HepG2 (cell line): ENCODE data around the gene CCDC61. TPM values are rescaled to one million over a fixed set of nuclear protein-coding genes. Genes with fewer than 3 reads are reported as not detected.

Experiments used
- ARNT ChIP-seq: fragments of 450-650 bp; IDR thresholded peaks from 2 replicates; pipeline ENCODE4 v1.6.1; 2017
- ATF5 ChIP-seq: sonication (generic); formaldehyde crosslinking; IDR thresholded peaks from 2 replicates; pipeline ENCODE4 v1.4.0; 2020; ENCODE audit warnings: mild to moderate bottlenecking, low read depth, missing genetic modification reagents
- CC2D1A ChIP-seq: sonication (generic); formaldehyde crosslinking; IDR thresholded peaks from 2 replicates; pipeline ENCODE4 v1.8.1; 2023; ENCODE audit warnings: mild to moderate bottlenecking, missing genetic modification reagents
- GABPA ChIP-seq, 2 experiments: IDR thresholded peaks; 2 replicates each; pipeline ENCODE4 v1.6.1; 2011 to 2016; ENCODE audit warnings: low read depth in 2 of 2, low read length in 1 of 2, missing biosample characterization in 1 of 2, missing genetic modification characterization in 1 of 2
- HNF1A ChIP-seq, 2 experiments: sonication (generic) in 1 of 2; formaldehyde crosslinking in 1 of 2; IDR thresholded peaks; 2 replicates each; pipeline versions ENCODE4 v1.4.0 to v1.6.1; 2016 to 2020; ENCODE audit warnings: borderline replicate concordance in 1 of 2, low read depth in 1 of 2, mild to moderate bottlenecking in 1 of 2, missing genetic modification reagents in 1 of 2
- IKZF5 ChIP-seq: IDR thresholded peaks from 2 replicates; pipeline ENCODE4 v1.6.1; 2018; ENCODE audit warnings: missing genetic modification reagents, mild to moderate bottlenecking, missing compliant biosample characterization
- KLF13 ChIP-seq: sonication (generic); formaldehyde crosslinking; IDR thresholded peaks from 2 replicates; pipeline ENCODE4 v1.4.0; 2020; ENCODE audit warnings: mild to moderate bottlenecking, missing genetic modification reagents
- KLF9 ChIP-seq: IDR thresholded peaks from 2 replicates; pipeline ENCODE4 v1.6.1; 2016; ENCODE audit warnings: low read depth
- MAFG ChIP-seq: sonication (generic); formaldehyde crosslinking; IDR thresholded peaks from 2 replicates; pipeline ENCODE4 v1.5.1; 2020; ENCODE audit warnings: mild to moderate bottlenecking, missing genetic modification reagents
- NCOA5 ChIP-seq: sonication (generic); formaldehyde crosslinking; IDR thresholded peaks from 2 replicates; pipeline ENCODE4 v1.4.0; 2020; ENCODE audit warnings: missing genetic modification reagents
- NPAS2 ChIP-seq: sonication (generic); formaldehyde crosslinking; IDR thresholded peaks from 2 replicates; pipeline ENCODE4 v1.8.0; 2022; ENCODE audit warnings: mild to moderate bottlenecking, missing genetic modification reagents, borderline replicate concordance
- RFX3 ChIP-seq: IDR thresholded peaks from 2 replicates; pipeline ENCODE4 v1.6.1; 2016; ENCODE audit warnings: missing biosample characterization, missing genetic modification reagents
- SMAD9 ChIP-seq: sonication (generic); formaldehyde crosslinking; IDR thresholded peaks from 2 replicates; pipeline ENCODE4 v1.5.1; 2020; ENCODE audit warnings: mild to moderate bottlenecking, missing genetic modification reagents
- SNAPC2 ChIP-seq: sonication (generic); formaldehyde crosslinking; IDR thresholded peaks from 2 replicates; pipeline ENCODE4 v1.8.1; 2022; ENCODE audit warnings: mild to moderate bottlenecking, missing genetic modification reagents
- SP5 ChIP-seq: IDR thresholded peaks from 2 replicates; pipeline ENCODE4 v1.6.1; 2016; ENCODE audit warnings: low read depth, borderline replicate concordance
- ZBTB20 ChIP-seq: sonication (generic); formaldehyde crosslinking; IDR thresholded peaks from 2 replicates; pipeline ENCODE4 v1.8.1; 2023; ENCODE audit warnings: missing genetic modification reagents, low read depth, mild to moderate bottlenecking, borderline replicate concordance
- ZFP82 ChIP-seq: sonication (generic); formaldehyde crosslinking; IDR thresholded peaks from 2 replicates; pipeline ENCODE4 v1.5.1; 2020; ENCODE audit warnings: mild to moderate bottlenecking, missing genetic modification reagents, borderline replicate concordance
- ZNF441 ChIP-seq: sonication (generic); formaldehyde crosslinking; IDR thresholded peaks from 2 replicates; pipeline ENCODE4 v1.7.0; 2021; ENCODE audit warnings: missing genetic modification reagents, borderline replicate concordance
- ZNF672 ChIP-seq: sonication (generic); formaldehyde crosslinking; IDR thresholded peaks from 2 replicates; pipeline ENCODE4 v1.8.1; 2022; ENCODE audit warnings: missing genetic modification reagents
- ZNF710 ChIP-seq: sonication (generic); formaldehyde crosslinking; IDR thresholded peaks from 2 replicates; pipeline ENCODE4 v1.5.0; 2020; ENCODE audit warnings: mild to moderate bottlenecking, missing genetic modification reagents, borderline replicate concordance
- polyA plus RNA-seq, 8 experiments: library from polyadenylated mRNA; depleted of rRNA in 3 of 8; stranded (reverse) in 7 of 8; unstranded in 1 of 8; fragments of >200 nt; fragmentation: Illumina TruSeq in 4 of 8; extraction: Trizol in 4 of 8; gene quantifications; 2 replicates each; pipeline versions ENCODE4 v1.2.1 to v1.2.3, GENCODE V29; 2011 to 2016; ENCODE audit warnings: low read depth in 4 of 8, missing spikeins in 1 of 8, mixed read lengths in 1 of 8; ENCODE audit not compliant: insufficient read depth in 1 of 8
- total RNA-seq, 5 experiments: library from RNA; depleted of rRNA; stranded (reverse); fragments of >200 nt; fragmentation: Illumina TruSeq; extraction: Trizol; gene quantifications; 2 replicates each; pipeline ENCODE4 v1.2.3, GENCODE V29; 2016; ENCODE audit warnings: low read depth in 1 of 5

Gene CCDC61
- total and polyA plus RNA-seq, 2 of the 13 experiments (the other 11 are each of a cell fraction or from before 2014, with no cell fraction given), result 4.2 to 4.9 TPM

GRCh38 chr19:45994998-45995714 lies at the start of gene CCDC61 (continued):
- TF ChIP-seq HNF1A (IDR thresholded peaks at IDR 0.05; ENCODE audit: low read depth), result no peak
- peak; percentile 33; the same call in 1 of the 2 replicates for TF ChIP-seq HNF1A (CRISPR knock-in tag; IDR thresholded peaks at IDR 0.05; ENCODE audit: borderline replicate concordance)
- no peak for TF ChIP-seq ZNF441 (CRISPR knock-in tag)
- peak; percentile 43; the same call in 1 of the 2 replicates for TF ChIP-seq SP5 (CRISPR knock-in tag)
- TF ChIP-seq ZNF710 (CRISPR knock-in tag), result no peak
- no peak for TF ChIP-seq SNAPC2 (CRISPR knock-in tag)
- no peak for TF ChIP-seq CC2D1A (CRISPR knock-in tag)
- TF ChIP-seq ZBTB20 (CRISPR knock-in tag), result no peak
- TF ChIP-seq IKZF5, result no peak; the same call in 1 of the 2 replicates
- no peak for TF ChIP-seq ZFP82 (CRISPR knock-in tag)
- TF ChIP-seq ARNT, result no peak
- no peak for TF ChIP-seq KLF9 (CRISPR knock-in tag)
- TF ChIP-seq NPAS2, result no peak
- TF ChIP-seq GABPA (IDR thresholded peaks at IDR 0.05; ENCODE audit: low read depth, low read length), result peak; percentile 38; the same call in 1 of the 2 replicates
- peak; percentile 84 for TF ChIP-seq GABPA (CRISPR knock-in tag; IDR thresholded peaks at IDR 0.05; ENCODE audit: low read depth)
- no peak for TF ChIP-seq KLF13 (CRISPR knock-in tag)
- no peak for TF ChIP-seq ZNF672 (CRISPR knock-in tag)
- no peak for TF ChIP-seq RFX3
- no peak for TF ChIP-seq SMAD9 (CRISPR knock-in tag)
- TF ChIP-seq ATF5 (CRISPR knock-in tag), result no peak
- no peak for TF ChIP-seq NCOA5 (CRISPR knock-in tag)
- no peak for TF ChIP-seq MAFG (CRISPR knock-in tag)
